Neural progenitor cell (in vitro differentiated cells): Measurements from ENCODE around the gene NR4A1. TPM values are rescaled to one million over a fixed set of nuclear protein-coding genes. Genes with fewer than 3 reads are reported as not detected.
A peak's percentile ranks its signal among the peaks of the same experiment; 100 is the strongest.

Experiments
- DNase-seq: peaks from one replicate; pipeline ENCODE4 v3.0.0-alpha.2; 2016; ENCODE audit warnings: low spot score
- H2AFZ ChIP-seq: fragments of 200-600 bp; sonication (generic); replicated peaks from 2 replicates; pipeline ENCODE4 v1.6.1; 2016; ENCODE audit warnings: antibody characterized with exemption
- H3F3A ChIP-seq: fragments of 200-600 bp; sonication (generic); 2 replicates; pipeline ENCODE4 v1.6.1; 2016; ENCODE audit warnings: antibody characterized with exemption, low read depth
- H3K27ac ChIP-seq: fragments of 200-600 bp; sonication (generic); 2 replicates; pipeline ENCODE4 v1.5.1; 2016; ENCODE audit warnings: mild to moderate bottlenecking
- H3K27me3 ChIP-seq: fragments of 200-600 bp; sonication (generic); 2 replicates; pipeline ENCODE4 v1.6.1; 2016; ENCODE audit warnings: mild to moderate bottlenecking, moderate library complexity
- H3K36me3 ChIP-seq: fragments of 200-600 bp; sonication (generic); 2 replicates; pipeline ENCODE4 v1.5.1; 2016
- H3K4me1 ChIP-seq: fragments of 200-600 bp; sonication (generic); 2 replicates; pipeline ENCODE4 v1.6.1; 2016; ENCODE audit warnings: mixed run types
- H3K4me2 ChIP-seq: fragments of 200-600 bp; sonication (generic); 2 replicates; pipeline ENCODE4 v1.6.1; 2016
- H3K4me3 ChIP-seq: fragments of 200-600 bp; sonication (generic); 2 replicates; pipeline ENCODE4 v1.5.1; 2016
- H3K79me2 ChIP-seq: fragments of 200-600 bp; sonication (generic); 2 replicates; pipeline ENCODE4 v1.6.1; 2016; ENCODE audit warnings: low read depth
- H3K9ac ChIP-seq: fragments of 200-600 bp; sonication (generic); 2 replicates; pipeline ENCODE4 v1.6.1; 2016
- H3K9me3 ChIP-seq: fragments of 200-600 bp; sonication (generic); 2 replicates; pipeline ENCODE4 v1.5.1; 2016; ENCODE audit warnings: low read depth
- H4K20me1 ChIP-seq: fragments of 200-600 bp; sonication (generic); 2 replicates; pipeline ENCODE4 v1.6.1; 2016; ENCODE audit warnings: low read depth
- H3K27ac Mint-ChIP-seq: 3 replicates; pipeline ENCODE4 v1.8.0; 2021; ENCODE audit warnings: mixed read lengths
- H3K27me3 Mint-ChIP-seq: 2 replicates; pipeline ENCODE4 v1.8.0; 2022; ENCODE audit warnings: low read depth, mild to moderate bottlenecking, inconsistent platforms, moderate library complexity, mixed read lengths; ENCODE audit not compliant: insufficient read depth
- H3K36me3 Mint-ChIP-seq: 3 replicates; pipeline ENCODE4 v1.8.0; 2021; ENCODE audit warnings: mixed read lengths
- H3K4me1 Mint-ChIP-seq: 3 replicates; pipeline ENCODE4 v1.8.0; 2021; ENCODE audit warnings: mixed read lengths
- H3K4me3 Mint-ChIP-seq: 3 replicates; pipeline ENCODE4 v1.8.0; 2021; ENCODE audit warnings: mild to moderate bottlenecking, moderate library complexity, mixed read lengths
- H3K9me3 Mint-ChIP-seq: 3 replicates; pipeline ENCODE4 v1.8.0; 2020; ENCODE audit warnings: mixed read lengths
- EZH2 ChIP-seq: fragments of 200-600 bp; sonication (generic); IDR thresholded peaks from 2 replicates; pipeline ENCODE4 v1.6.1; 2017; ENCODE audit warnings: antibody characterized with exemption, mild to moderate bottlenecking, moderate library complexity
- EZH2phosphoT487 ChIP-seq: fragments of 200-600 bp; sonication (generic); IDR thresholded peaks from 2 replicates; pipeline ENCODE4 v1.6.1; 2017; ENCODE audit warnings: antibody characterized with exemption
- total RNA-seq: library from RNA; depleted of rRNA; stranded (reverse); fragments of >200 nt; gene quantifications from 2 replicates; pipeline ENCODE4 v1.2.3, GENCODE V29; 2015; ENCODE audit warnings: low replicate concordance
- TF ChIP-seq, protein P1 (sequence below): fragments of 200-600 bp; sonication (generic); IDR thresholded peaks from 2 replicates; pipeline ENCODE4 v1.5.1; 2017; ENCODE audit warnings: antibody characterized with exemption, mild to moderate bottlenecking

The NR4A1 gene
- total RNA-seq, 1 donor from 2014 or later: 8.2 TPM

GRCh38 chr12:52035926-52036325 lies 15.3 kb upstream of the NR4A1 start:
- DNase-seq: no peak
- Histone ChIP-seq H3K4me3 (no peak overlapping the region), H3F3A (peaks cover 31% of the 10 kb centered on the region), H3K9ac (no peak overlapping the region), H3K9me3 (no peaks in the 10 kb centered on the region), H3K36me3 (no peaks in the 10 kb centered on the region), H3K27ac (no peak overlapping the region), H3K79me2 (no peaks in the 10 kb centered on the region), H3K4me1 (peaks cover 10% of the 10 kb centered on the region), H4K20me1 (peaks cover 30% of the 10 kb centered on the region), H3K27me3 (peaks cover 60% of the 10 kb centered on the region), H2AFZ (no peak overlapping the region), H3K4me2 (no peak overlapping the region)
- Mint-ChIP-seq H3K4me3 (peak overlapping the region; percentile 87), H3K4me1 (peaks cover 41% of the 10 kb centered on the region), H3K9me3 (no peaks in the 10 kb centered on the region), H3K27ac (peak overlapping the region; percentile 25), H3K36me3 (no peaks in the 10 kb centered on the region), H3K27me3 (peaks cover 29% of the 10 kb centered on the region)
- TF ChIP-seq, protein P1, sequence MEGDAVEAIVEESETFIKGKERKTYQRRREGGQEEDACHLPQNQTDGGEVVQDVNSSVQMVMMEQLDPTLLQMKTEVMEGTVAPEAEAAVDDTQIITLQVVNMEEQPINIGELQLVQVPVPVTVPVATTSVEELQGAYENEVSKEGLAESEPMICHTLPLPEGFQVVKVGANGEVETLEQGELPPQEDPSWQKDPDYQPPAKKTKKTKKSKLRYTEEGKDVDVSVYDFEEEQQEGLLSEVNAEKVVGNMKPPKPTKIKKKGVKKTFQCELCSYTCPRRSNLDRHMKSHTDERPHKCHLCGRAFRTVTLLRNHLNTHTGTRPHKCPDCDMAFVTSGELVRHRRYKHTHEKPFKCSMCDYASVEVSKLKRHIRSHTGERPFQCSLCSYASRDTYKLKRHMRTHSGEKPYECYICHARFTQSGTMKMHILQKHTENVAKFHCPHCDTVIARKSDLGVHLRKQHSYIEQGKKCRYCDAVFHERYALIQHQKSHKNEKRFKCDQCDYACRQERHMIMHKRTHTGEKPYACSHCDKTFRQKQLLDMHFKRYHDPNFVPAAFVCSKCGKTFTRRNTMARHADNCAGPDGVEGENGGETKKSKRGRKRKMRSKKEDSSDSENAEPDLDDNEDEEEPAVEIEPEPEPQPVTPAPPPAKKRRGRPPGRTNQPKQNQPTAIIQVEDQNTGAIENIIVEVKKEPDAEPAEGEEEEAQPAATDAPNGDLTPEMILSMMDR: no peak
- TF ChIP-seq EZH2phosphoT487 (no peak), EZH2 (no peak)

DNA sequence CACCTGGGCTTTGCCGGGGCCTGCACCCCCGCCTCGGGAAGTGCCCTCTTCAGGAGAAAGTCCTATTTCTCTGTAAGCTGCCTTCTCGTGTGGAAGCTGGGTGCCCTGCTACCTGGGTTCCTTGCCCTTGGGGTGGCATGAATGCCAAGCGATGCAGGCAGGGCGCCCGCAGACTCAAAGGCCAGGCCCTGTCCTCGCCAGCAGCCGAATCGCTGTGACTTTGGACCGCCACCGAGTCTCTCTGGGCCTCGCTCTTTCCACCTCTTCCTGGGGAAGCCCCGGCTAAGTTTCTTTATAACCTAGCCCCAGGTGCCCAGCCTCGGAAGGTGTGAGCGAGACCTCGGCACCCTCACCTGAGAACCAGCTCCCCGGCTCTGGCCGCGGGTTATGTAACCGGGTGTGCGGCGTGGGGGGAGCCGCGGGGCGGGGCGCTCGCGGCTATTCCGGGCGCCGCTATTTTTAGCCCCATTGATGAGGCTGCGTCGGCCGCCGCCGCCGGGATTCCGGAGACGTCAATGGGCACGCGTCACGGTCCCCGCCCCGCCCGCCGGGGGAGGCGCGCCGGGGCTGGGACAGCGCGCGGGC lies 14.6 kb upstream of the NR4A1 start:
- no peaks in the 10 kb centered on the region for H3K9me3 Mint-ChIP-seq
- H3F3A ChIP-seq: peaks cover 31% of the 10 kb centered on the region
- no peaks in the 10 kb centered on the region for H3K36me3 ChIP-seq
- peaks cover 31% of the 10 kb centered on the region for H3K27me3 Mint-ChIP-seq
- H3K4me3 Mint-ChIP-seq: peak overlapping the region; percentile 87
- no peaks in the 10 kb centered on the region for H3K36me3 Mint-ChIP-seq
- no peak overlapping the region for H3K9ac ChIP-seq
- peaks cover 60% of the 10 kb centered on the region for H3K27me3 ChIP-seq
- no peak overlapping the region for H3K27ac ChIP-seq
- peak overlapping the region; percentile 81 for H2AFZ ChIP-seq
- TF ChIP-seq, protein P1: no peak
- TF ChIP-seq EZH2: peak; percentile 48
- no peaks in the 10 kb centered on the region for H3K9me3 ChIP-seq
- peaks cover 40% of the 10 kb centered on the region for H3K4me1 Mint-ChIP-seq
- H3K4me1 ChIP-seq: peaks cover 10% of the 10 kb centered on the region
- no peak overlapping the region for H3K27ac Mint-ChIP-seq
- peaks cover 37% of the 10 kb centered on the region for H4K20me1 ChIP-seq
- peak overlapping the region; percentile 79 for H3K4me2 ChIP-seq
- DNase-seq: peak; percentile 92
- peak overlapping the region; percentile 54 for H3K4me3 ChIP-seq
- H3K79me2 ChIP-seq: no peaks in the 10 kb centered on the region

DNA sequence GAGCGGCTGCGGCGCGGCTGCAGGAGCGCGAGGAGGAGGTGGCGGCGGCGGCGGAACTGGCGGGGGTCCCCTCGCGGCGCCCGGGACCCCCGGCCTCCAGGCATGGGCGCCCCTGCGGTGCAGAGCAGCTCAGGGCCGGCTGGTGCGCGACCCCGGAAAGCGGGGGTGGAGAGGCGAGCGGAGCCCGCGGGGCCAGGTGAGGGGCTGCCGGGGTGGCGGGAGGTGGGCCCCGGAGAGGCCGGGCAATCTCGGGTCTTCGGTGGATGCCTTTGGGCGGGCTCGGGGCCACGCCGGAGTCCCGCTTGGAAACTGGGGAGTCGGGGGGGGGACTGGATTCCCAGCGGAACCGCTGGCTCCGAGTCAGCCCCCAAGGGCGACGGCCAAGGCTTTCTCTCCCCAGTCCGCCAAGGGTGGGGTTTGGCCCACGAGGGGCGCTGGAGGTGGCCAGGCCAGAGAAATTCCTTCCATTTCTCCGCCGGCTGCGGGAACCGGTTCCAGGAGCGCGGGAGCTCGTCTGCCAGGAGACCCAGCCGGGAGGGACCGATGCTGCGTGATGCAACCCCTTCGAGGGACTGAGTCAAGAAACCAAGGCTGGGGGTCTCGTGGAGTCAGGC lies 13.9 kb upstream of the NR4A1 start:
- no peaks in the 10 kb centered on the region for H3K9me3 ChIP-seq
- H4K20me1 ChIP-seq: peaks cover 41% of the 10 kb centered on the region
- H3K4me3 Mint-ChIP-seq: peak overlapping the region; percentile 94
- H3K79me2 ChIP-seq: no peaks in the 10 kb centered on the region
- peak overlapping the region; percentile 82 for H3K27ac Mint-ChIP-seq
- peak overlapping the region; percentile 48 for H3K9ac ChIP-seq
- peaks cover 4% of the 10 kb centered on the region for H3K36me3 Mint-ChIP-seq
- no peak overlapping the region for H3K27ac ChIP-seq
- no peaks in the 10 kb centered on the region for H3K36me3 ChIP-seq
- peaks cover 31% of the 10 kb centered on the region for H3K27me3 Mint-ChIP-seq
- peaks cover 7% of the 10 kb centered on the region for H3K4me1 ChIP-seq
- peaks cover 60% of the 10 kb centered on the region for H3K27me3 ChIP-seq
- peak overlapping the region; percentile 76 for H3K4me3 ChIP-seq
- H3K4me1 Mint-ChIP-seq: peaks cover 35% of the 10 kb centered on the region
- H3K9me3 Mint-ChIP-seq: no peaks in the 10 kb centered on the region
- peaks cover 26% of the 10 kb centered on the region for H3F3A ChIP-seq
- peak overlapping the region; percentile 57 for H2AFZ ChIP-seq
- TF ChIP-seq EZH2phosphoT487 (no peak), EZH2 (no peak)
- TF ChIP-seq, protein P1: peak; percentile 36
- peak; percentile 69 for DNase-seq
- H3K4me2 ChIP-seq: peak overlapping the region; percentile 90
